ENCODE measurements around the gene EPHA3. TPM values are rescaled to one million over a fixed set of nuclear protein-coding genes. Genes with fewer than 3 reads are reported as not detected.

The EPHA3 gene
- total RNA-seq, 1 donor from 2014 or later = 24.6 TPM

DNA sequence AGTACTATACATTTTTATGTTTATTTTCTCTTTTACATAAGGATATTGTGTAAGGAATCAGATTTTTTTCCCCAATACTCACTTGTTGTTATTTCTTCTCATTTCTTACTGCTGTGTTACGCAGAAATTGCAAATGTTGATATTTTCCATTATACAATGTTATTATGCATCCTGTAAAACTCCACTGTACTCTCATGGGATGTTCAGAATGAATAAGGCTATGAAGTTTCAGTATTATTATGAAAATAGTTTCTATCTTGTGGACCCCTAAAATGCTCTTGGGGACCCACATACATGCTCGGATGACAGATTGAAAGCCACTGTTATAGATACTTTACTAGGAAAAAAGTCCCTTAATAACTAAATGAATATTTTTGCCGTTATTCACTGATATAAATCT lies 329.4 kb downstream of the EPHA3 start:
- Mint-ChIP-seq H3K9me3 (no peaks in the 10 kb centered on the region), H3K4me3 (no peak overlapping the region), H3K27ac (ENCODE audit: unreplicated experiment) (no peak overlapping the region), H3K27me3 (ENCODE audit: low read depth) (no peaks in the 10 kb centered on the region), H3K36me3 (ENCODE audit: low read depth) (no peaks in the 10 kb centered on the region), H3K4me1 (peaks cover 7% of the 10 kb centered on the region)
- no peak for DNase-seq (ENCODE audit: low read depth, low spot score)
- TF ChIP-seq, protein P1, sequence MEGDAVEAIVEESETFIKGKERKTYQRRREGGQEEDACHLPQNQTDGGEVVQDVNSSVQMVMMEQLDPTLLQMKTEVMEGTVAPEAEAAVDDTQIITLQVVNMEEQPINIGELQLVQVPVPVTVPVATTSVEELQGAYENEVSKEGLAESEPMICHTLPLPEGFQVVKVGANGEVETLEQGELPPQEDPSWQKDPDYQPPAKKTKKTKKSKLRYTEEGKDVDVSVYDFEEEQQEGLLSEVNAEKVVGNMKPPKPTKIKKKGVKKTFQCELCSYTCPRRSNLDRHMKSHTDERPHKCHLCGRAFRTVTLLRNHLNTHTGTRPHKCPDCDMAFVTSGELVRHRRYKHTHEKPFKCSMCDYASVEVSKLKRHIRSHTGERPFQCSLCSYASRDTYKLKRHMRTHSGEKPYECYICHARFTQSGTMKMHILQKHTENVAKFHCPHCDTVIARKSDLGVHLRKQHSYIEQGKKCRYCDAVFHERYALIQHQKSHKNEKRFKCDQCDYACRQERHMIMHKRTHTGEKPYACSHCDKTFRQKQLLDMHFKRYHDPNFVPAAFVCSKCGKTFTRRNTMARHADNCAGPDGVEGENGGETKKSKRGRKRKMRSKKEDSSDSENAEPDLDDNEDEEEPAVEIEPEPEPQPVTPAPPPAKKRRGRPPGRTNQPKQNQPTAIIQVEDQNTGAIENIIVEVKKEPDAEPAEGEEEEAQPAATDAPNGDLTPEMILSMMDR (conservative IDR thresholded peaks at IDR 0.05) = no peak

DNA sequence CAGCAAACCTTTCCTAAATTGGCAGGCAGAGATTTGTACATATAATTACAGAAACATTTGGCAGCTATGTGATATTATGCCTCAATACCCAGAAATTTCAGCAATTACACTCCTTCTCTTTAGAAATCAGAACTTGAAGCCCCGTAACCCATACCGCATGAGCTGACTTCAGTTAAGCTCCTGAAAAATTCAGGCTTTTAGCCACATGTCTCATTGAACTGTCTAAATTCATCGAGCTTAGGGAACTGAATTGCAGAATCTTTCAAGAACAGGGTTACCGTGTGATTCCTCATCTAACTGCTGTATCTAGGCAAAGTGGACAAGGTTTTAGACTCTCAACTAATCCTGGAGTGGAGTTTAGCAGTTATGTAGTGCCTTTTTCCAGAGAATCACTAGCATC lies 333.0 kb downstream of the EPHA3 start:
- Mint-ChIP-seq H3K27me3 (ENCODE audit: low read depth) (no peaks in the 10 kb centered on the region), H3K36me3 (ENCODE audit: low read depth) (no peaks in the 10 kb centered on the region), H3K4me3 (no peak overlapping the region), H3K9me3 (no peaks in the 10 kb centered on the region), H3K27ac (ENCODE audit: unreplicated experiment) (no peak overlapping the region), H3K4me1 (no peaks in the 10 kb centered on the region)
- no peak for DNase-seq (ENCODE audit: low read depth, low spot score)
- TF ChIP-seq, protein P1 (conservative IDR thresholded peaks at IDR 0.05) = no peak

DNA sequence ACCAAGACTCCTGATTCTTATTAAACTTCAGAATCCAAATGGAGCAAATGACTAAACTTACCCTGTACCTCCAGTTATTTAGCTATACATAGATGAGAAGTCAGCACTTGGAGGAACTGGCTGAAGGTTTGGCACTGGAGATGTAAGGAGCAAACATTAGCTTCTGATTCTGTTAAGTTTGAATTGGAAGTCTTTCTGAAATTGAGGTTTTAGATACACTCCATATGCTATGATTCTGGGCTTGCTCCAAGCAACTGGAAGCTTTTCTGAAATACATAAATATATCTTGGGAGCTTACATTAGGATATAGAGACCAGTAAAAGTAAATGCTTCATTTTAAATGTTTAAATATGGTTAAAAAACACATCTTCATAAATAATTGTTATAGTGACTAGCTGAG lies 333.7 kb downstream of the EPHA3 start:
- DNase-seq (ENCODE audit: low read depth, low spot score) = no peak
- H3K4me1 Mint-ChIP-seq = no peaks in the 10 kb centered on the region
- no peaks in the 10 kb centered on the region for H3K9me3 Mint-ChIP-seq
- H3K36me3 Mint-ChIP-seq (ENCODE audit: low read depth) = no peaks in the 10 kb centered on the region
- H3K27me3 Mint-ChIP-seq (ENCODE audit: low read depth) = no peaks in the 10 kb centered on the region
- TF ChIP-seq, protein P1 (conservative IDR thresholded peaks at IDR 0.05) = no peak
- no peak overlapping the region for H3K4me3 Mint-ChIP-seq
- H3K27ac Mint-ChIP-seq (ENCODE audit: unreplicated experiment) = no peak overlapping the region

DNA sequence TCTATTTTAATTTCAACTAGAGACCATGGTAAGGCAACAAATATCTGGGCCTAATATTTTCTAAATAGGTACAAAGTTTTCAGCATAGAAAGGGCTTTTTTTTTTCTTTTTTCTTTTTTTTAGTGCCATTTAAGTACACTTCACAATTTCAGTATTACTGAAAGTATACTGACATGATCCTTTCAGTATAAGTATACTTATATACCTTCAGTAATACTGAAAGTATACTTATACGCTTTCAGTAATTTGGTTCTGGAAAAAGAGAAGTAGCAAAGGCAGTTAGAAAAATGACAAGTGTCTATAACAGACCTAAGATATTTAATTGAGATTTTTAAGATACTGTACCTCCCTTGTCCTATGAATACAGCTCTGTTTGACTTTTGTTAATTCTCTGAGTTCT lies 339.2 kb downstream of the EPHA3 start:
- no peak overlapping the region for H3K4me3 Mint-ChIP-seq
- TF ChIP-seq, protein P1 (conservative IDR thresholded peaks at IDR 0.05) = no peak
- H3K4me1 Mint-ChIP-seq = no peaks in the 10 kb centered on the region
- peaks cover 4% of the 10 kb centered on the region for H3K36me3 Mint-ChIP-seq (ENCODE audit: low read depth)
- peaks cover 2% of the 10 kb centered on the region for H3K9me3 Mint-ChIP-seq
- DNase-seq (ENCODE audit: low read depth, low spot score) = no peak
- no peak overlapping the region for H3K27ac Mint-ChIP-seq (ENCODE audit: unreplicated experiment)
- H3K27me3 Mint-ChIP-seq (ENCODE audit: low read depth) = no peaks in the 10 kb centered on the region

DNA sequence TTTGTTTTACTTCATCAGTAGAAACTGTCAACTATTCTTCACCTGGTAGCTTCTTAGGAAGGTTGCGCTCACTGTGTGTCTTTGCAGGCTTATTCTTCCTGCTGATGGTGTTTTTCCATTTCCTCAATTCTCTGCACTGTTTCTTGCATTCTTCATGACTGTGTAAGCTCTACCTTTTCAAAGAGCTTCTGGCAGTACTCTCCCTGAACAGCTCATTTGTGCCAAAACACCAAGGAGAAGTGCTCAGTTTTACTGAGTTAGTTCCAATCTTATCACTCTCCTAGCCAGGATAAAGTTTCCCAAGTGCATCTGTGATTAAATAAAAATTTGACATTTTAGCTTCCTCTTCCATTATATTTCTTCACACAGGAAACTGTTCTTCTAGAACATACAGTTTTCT lies 339.8 kb downstream of the EPHA3 start:
- H3K9me3 Mint-ChIP-seq = peaks cover 2% of the 10 kb centered on the region
- H3K4me1 Mint-ChIP-seq = no peaks in the 10 kb centered on the region
- H3K4me3 Mint-ChIP-seq = no peak overlapping the region
- H3K27ac Mint-ChIP-seq (ENCODE audit: unreplicated experiment) = no peak overlapping the region
- peaks cover 6% of the 10 kb centered on the region for H3K36me3 Mint-ChIP-seq (ENCODE audit: low read depth)
- no peaks in the 10 kb centered on the region for H3K27me3 Mint-ChIP-seq (ENCODE audit: low read depth)
- TF ChIP-seq, protein P1 (conservative IDR thresholded peaks at IDR 0.05) = no peak
- no peak for DNase-seq (ENCODE audit: low read depth, low spot score)

DNA sequence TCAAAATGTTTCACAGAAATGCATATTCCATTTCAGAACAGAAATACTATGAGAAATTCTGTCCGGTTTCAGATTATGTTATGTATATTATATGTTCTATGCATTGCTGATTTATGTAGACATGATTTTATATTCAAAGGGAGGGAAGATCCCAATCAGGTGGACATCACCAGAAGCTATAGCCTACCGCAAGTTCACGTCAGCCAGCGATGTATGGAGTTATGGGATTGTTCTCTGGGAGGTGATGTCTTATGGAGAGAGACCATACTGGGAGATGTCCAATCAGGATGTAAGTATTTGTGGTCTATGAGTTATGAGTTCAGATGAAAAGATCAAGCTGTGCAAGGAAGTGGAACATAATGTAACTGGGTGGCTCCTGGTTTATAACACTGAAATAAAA lies 341.7 kb downstream of the EPHA3 start:
- Mint-ChIP-seq H3K27me3 (ENCODE audit: low read depth) (no peaks in the 10 kb centered on the region), H3K4me3 (no peak overlapping the region), H3K9me3 (peaks cover 2% of the 10 kb centered on the region), H3K36me3 (ENCODE audit: low read depth) (peaks cover 6% of the 10 kb centered on the region), H3K27ac (ENCODE audit: unreplicated experiment) (no peak overlapping the region), H3K4me1 (no peaks in the 10 kb centered on the region)
- TF ChIP-seq, protein P1 (conservative IDR thresholded peaks at IDR 0.05) = no peak
- no peak for DNase-seq (ENCODE audit: low read depth, low spot score)

Data from neural crest cell (in vitro differentiated cells).